H1 (cell line): ENCODE data around the gene MTFMT. TPM values are rescaled to one million over a fixed set of nuclear protein-coding genes. Genes with fewer than 3 reads are reported as not detected.
A peak's percentile ranks its signal among the peaks of the same experiment; 100 is the strongest.

ENCODE experiments used
- ASH2L ChIP-seq: fragments of 200-600, 300-600 bp; sonication (generic); IDR thresholded peaks from one replicate; pipeline ENCODE4 v1.7.1; 2017; ENCODE audit warnings: low read length
- ATF2 ChIP-seq: IDR thresholded peaks from 2 replicates; pipeline ENCODE4 v1.6.1; 2012; ENCODE audit warnings: low read length, inconsistent platforms
- BACH1 ChIP-seq: IDR thresholded peaks from 2 replicates; pipeline ENCODE4 v1.6.1; 2012; ENCODE audit warnings: low read length, improper control_type of control experiment
- CBX5 ChIP-seq: fragments of 300-800, 300-1000 bp; sonication (generic); IDR thresholded peaks from 2 replicates; pipeline ENCODE4 v1.7.1; 2016; ENCODE audit warnings: antibody characterized with exemption, low read length, low read depth
- CEBPB ChIP-seq: IDR thresholded peaks from 2 replicates; pipeline ENCODE4 v1.6.1; 2012; ENCODE audit warnings: low read depth, low read length
- CREB1 ChIP-seq: IDR thresholded peaks from 2 replicates; pipeline ENCODE4 v1.6.1; 2012; ENCODE audit warnings: inconsistent platforms
- CTBP2 ChIP-seq: IDR thresholded peaks from 2 replicates; pipeline ENCODE4 v1.7.0; 2011; ENCODE audit warnings: borderline replicate concordance, mild to moderate bottlenecking, moderate library complexity, mixed read lengths, low read length; ENCODE audit not compliant: insufficient read depth, insufficient read length
- CTCF ChIP-seq, 3 experiments: IDR thresholded peaks; 1 replicate in 2 of 3; 2 replicates in 1 of 3; pipeline versions ENCODE4 v1.5.1 to v1.6.1; 2011; ENCODE audit warnings: low read length in 3 of 3, mild to moderate bottlenecking in 3 of 3, inconsistent platforms in 2 of 3, low read depth in 1 of 3, moderate library complexity in 1 of 3; ENCODE audit not compliant: insufficient read depth in 1 of 3; ENCODE audit errors: control extremely low read depth in 1 of 3
- JUN ChIP-seq: IDR thresholded peaks from 2 replicates; pipeline ENCODE4 v1.6.1; 2011; ENCODE audit warnings: low read depth, mild to moderate bottlenecking, improper control_type of control experiment, low read length
- KDM4A ChIP-seq: IDR thresholded peaks from one replicate; pipeline ENCODE4 v1.7.1; 2012; ENCODE audit warnings: low read depth, mild to moderate bottlenecking, moderate library complexity, low read length, inconsistent platforms; ENCODE audit not compliant: severe bottlenecking
- NANOG ChIP-seq: IDR thresholded peaks from 2 replicates; pipeline ENCODE4 v1.6.1; 2011; ENCODE audit warnings: low read length, low read depth, mild to moderate bottlenecking, inconsistent platforms; ENCODE audit not compliant: insufficient read depth, poor library complexity, severe bottlenecking
- RBBP5 ChIP-seq: IDR thresholded peaks from 2 replicates; pipeline ENCODE4 v1.7.1; 2012; ENCODE audit warnings: low read depth, mild to moderate bottlenecking, inconsistent platforms, low read length, moderate library complexity, borderline replicate concordance
- SAP30 ChIP-seq: fragments of 300-600 bp; sonication (generic); IDR thresholded peaks from 2 replicates; pipeline ENCODE4 v1.7.1; 2012; ENCODE audit warnings: low read length, moderate library complexity, mild to moderate bottlenecking, inconsistent platforms; ENCODE audit not compliant: insufficient read depth, insufficient replicate concordance
- SUZ12 ChIP-seq: fragments of 200-600 bp; sonication (generic); IDR thresholded peaks from 2 replicates; pipeline ENCODE4 v1.6.1; 2012; ENCODE audit warnings: mild to moderate bottlenecking, inconsistent platforms, low read length, moderate library complexity, mixed read lengths
- ZNF274 ChIP-seq: IDR thresholded peaks from 2 replicates; pipeline ENCODE4 v1.7.0; 2012; ENCODE audit warnings: low read length, borderline replicate concordance; ENCODE audit errors: extremely low read depth
- polyA plus RNA-seq, 7 experiments: library from polyadenylated mRNA; depleted of rRNA in 3 of 7; stranded (reverse) in 5 of 7; unstranded in 2 of 7; fragments of >200 nt in 5 of 7; fragments of 200-250 nt in 2 of 7; gene quantifications; 1 replicate in 5 of 7; 2 replicates in 1 of 7; 4 replicates in 1 of 7; pipeline versions ENCODE4 v1.2.1 to v1.2.3, GENCODE V29; 2011 to 2013; ENCODE audit warnings: missing spikeins in 2 of 7, mixed read lengths in 2 of 7
- total RNA-seq: library from RNA; stranded (reverse); fragmentation: NEBNext Ultra II Directional; extraction: Animal tissue kit (Norgen Biotek cat#: 25700); gene quantifications from 2 replicates; pipeline ENCODE4 v1.2.1, GENCODE V29; 2021

The MTFMT gene
- total and polyA plus RNA-seq, 2 of the 8 experiments (the other 6 are each of a cell fraction or from before 2014, with no cell fraction given) = 7.7 to 20.8 TPM

DNA sequence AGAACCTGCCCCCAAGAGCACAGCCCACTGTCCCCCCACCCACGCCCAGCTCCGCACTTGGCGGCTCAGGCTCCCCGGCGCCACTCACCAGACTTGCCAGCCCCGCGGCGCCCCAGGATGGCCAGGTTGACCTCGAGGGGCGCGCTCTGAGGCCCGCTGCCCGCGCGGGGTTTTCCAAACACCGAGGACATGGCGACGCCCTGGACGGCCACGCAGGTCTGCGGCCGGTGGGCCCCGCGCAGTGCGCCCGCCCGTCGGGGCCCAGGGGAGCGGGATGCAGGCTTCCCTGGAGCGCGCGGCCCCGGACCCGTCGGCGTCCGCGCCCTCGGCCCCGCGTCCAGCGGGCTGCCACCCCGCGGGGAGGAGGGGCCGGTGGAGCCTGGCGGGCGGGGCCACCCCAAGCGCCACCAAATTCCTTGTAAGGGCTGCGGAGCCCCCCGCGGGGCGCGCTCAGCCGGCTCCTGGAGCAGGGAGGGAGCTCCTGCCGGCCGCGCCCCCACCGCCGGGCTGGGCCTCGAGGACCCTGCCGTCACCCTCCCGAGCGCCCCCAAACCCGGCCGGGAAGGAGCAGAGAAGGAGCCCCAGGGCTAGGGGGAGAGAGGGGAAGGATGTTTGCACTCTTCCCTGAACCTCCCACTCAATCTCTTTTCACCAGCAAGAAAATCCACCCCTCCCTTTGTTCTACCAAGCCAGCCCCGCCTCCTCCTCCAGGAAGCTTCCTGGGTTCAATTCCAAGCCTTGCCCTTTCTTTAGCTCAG is 38.4 kb upstream of the MTFMT start, which contains the start of gene RASL12 (continued):
- no peak for TF ChIP-seq BACH1
- TF ChIP-seq JUN = no peak
- TF ChIP-seq CTBP2 = no peak
- TF ChIP-seq CBX5 = no peak
- TF ChIP-seq SUZ12 = no peak
- peak; percentile 46 for TF ChIP-seq ASH2L
- TF ChIP-seq SAP30 = no peak
- no peak for TF ChIP-seq CEBPB
- TF ChIP-seq ZNF274 = no peak
- TF ChIP-seq NANOG = no peak
- TF ChIP-seq ATF2 = no peak
- no peak for TF ChIP-seq CTCF (IDR thresholded peaks at IDR 0.05; ENCODE audit: control extremely low read depth in 1 of 3, insufficient read depth in 1 of 3, low read depth in 1 of 3, low read length in 3 of 3)
- peak; percentile 81 for TF ChIP-seq KDM4A
- TF ChIP-seq RBBP5 = 0 out of 2 replicates have a peak, but pooled peaks have one; percentile 54
- TF ChIP-seq CREB1 = no peak
